T-helper 1 cell treated with Interleukin-12 subunit alpha and Interleukin-12 subunit beta and Interleukin-4 antibody, amounts not matched to agents 30 μg/mL and 1 μg/mL, for 36 hours (primary cell): ENCODE results near the gene CLEC3B.
A peak's percentile ranks its signal among the peaks of the same experiment; 100 is the strongest.

Experiments
- H3K27ac Mint-ChIP-seq: one replicate; pipeline ENCODE4 v1.8.0; 2021; ENCODE audit warnings: mild to moderate bottlenecking, mixed read lengths
- H3K27me3 Mint-ChIP-seq: one replicate; pipeline ENCODE4 v1.8.0; 2021; ENCODE audit warnings: low read depth, mixed read lengths
- H3K36me3 Mint-ChIP-seq: one replicate; pipeline ENCODE4 v1.8.0; 2021; ENCODE audit warnings: low read depth, mixed read lengths
- H3K4me1 Mint-ChIP-seq: one replicate; pipeline ENCODE4 v1.8.0; 2021; ENCODE audit warnings: low read depth, mixed read lengths
- H3K4me3 Mint-ChIP-seq: one replicate; pipeline ENCODE4 v1.8.0; 2021; ENCODE audit warnings: mild to moderate bottlenecking, moderate library complexity, mixed read lengths
- H3K9me3 Mint-ChIP-seq: one replicate; pipeline ENCODE4 v1.8.0; 2021; ENCODE audit warnings: mixed read lengths

The CLEC3B gene

DNA sequence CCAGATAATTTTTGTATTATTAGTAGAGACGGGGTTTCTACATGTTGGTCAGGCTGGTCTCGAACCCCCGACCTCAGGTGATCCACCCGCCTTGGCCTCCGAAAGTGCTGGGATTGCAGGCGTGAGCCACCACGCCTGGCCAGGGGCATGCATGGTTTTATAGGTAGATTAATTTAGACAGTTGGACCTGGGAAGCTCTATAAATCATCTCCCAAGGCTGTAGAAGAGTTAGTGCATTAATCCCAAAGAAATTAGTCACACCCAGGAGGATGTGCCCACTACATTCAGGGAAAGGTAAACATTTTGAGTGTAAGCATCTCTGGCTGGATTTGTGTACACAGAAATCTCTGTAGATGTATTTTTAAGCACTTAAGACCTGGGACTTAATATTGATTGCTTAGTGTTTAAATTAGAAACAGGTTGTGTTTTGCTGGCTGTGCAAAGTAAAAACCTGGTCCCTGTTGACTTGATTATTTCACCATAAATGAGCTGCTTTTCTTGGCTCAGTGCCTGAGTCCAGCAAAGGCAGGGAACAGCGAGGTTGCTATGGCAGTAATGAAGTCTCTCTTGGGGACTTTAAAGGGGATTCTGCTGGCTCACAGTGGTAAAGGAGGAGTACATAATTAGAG is 30.8 kb upstream of the CLEC3B start:
- no peaks in the 10 kb centered on the region for H3K9me3 Mint-ChIP-seq
- H3K4me3 Mint-ChIP-seq: no peak overlapping the region
- H3K4me1 Mint-ChIP-seq: peaks cover 19% of the 10 kb centered on the region
- H3K27me3 Mint-ChIP-seq: no peaks in the 10 kb centered on the region
- H3K27ac Mint-ChIP-seq: no peak overlapping the region
- H3K36me3 Mint-ChIP-seq: peaks cover 45% of the 10 kb centered on the region

DNA sequence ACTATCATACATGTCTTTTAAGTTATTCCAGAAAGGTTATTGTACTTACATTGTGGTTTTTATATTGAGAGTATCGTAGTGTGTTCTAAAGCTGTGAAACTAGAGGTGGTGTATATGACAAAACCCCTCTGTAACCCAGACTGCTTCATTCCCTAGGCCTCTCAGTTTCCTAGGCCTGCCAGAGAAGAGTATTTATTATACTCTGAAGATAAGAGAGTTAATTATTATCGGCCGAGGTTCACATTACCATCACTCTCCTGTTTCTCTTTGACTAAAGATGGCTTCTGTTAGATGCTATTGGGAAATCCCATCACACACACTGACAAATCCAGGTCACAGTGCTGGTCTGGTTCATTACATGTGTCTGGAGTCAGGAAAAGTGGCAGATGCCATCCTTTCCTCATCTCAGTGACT is 29.5 kb upstream of the CLEC3B start:
- Mint-ChIP-seq H3K27ac (no peak overlapping the region), H3K9me3 (no peaks in the 10 kb centered on the region), H3K36me3 (peaks cover 45% of the 10 kb centered on the region), H3K4me3 (no peak overlapping the region), H3K27me3 (no peaks in the 10 kb centered on the region), H3K4me1 (peaks cover 14% of the 10 kb centered on the region)

DNA sequence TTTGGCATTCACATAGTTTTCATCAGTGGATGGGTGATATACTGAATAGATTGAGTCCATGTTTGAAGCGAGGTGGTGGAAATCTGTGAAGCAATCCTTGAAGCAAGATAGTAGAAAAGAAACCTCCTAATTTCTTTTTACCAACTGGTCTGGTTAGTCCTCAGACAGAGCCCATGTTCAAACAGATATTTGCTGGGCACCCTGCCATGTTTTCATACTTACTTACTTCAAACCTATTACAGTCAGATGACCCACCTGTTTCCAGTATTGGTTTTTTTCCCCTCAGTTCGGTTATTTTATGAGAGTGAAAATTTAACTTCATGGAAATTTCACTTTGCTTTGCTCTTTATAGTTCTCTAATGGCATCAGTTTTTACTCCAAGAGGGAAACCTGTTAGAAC is 26.3 kb upstream of the CLEC3B start:
- no peak overlapping the region for H3K27ac Mint-ChIP-seq
- H3K27me3 Mint-ChIP-seq: no peaks in the 10 kb centered on the region
- peaks cover 2% of the 10 kb centered on the region for H3K9me3 Mint-ChIP-seq
- H3K36me3 Mint-ChIP-seq: peaks cover 48% of the 10 kb centered on the region
- H3K4me1 Mint-ChIP-seq: peaks cover 10% of the 10 kb centered on the region
- H3K4me3 Mint-ChIP-seq: no peak overlapping the region

DNA sequence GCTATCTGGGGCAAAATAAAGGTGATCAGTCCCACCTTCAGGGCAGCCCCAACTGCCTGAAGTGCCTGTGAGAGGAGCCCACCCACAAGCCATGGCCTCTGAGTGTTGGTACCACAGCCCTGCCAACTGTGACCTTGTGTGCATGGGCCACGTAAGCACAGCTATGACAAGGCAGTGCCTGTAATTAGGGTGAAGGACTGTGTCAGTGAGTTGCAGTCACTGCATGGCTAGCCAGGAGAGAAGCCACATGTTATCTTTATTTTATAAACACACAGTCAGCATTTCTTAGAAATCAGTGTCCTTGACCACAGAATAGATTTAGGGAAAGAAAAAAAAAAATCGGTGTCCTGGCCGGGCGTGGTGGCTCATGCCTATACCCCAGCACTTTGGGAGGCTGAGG is 25.3 kb upstream of the CLEC3B start:
- Mint-ChIP-seq H3K36me3 (peaks cover 58% of the 10 kb centered on the region), H3K4me1 (peaks cover 17% of the 10 kb centered on the region), H3K4me3 (no peak overlapping the region), H3K27me3 (no peaks in the 10 kb centered on the region), H3K27ac (no peak overlapping the region), H3K9me3 (peaks cover 5% of the 10 kb centered on the region)

DNA sequence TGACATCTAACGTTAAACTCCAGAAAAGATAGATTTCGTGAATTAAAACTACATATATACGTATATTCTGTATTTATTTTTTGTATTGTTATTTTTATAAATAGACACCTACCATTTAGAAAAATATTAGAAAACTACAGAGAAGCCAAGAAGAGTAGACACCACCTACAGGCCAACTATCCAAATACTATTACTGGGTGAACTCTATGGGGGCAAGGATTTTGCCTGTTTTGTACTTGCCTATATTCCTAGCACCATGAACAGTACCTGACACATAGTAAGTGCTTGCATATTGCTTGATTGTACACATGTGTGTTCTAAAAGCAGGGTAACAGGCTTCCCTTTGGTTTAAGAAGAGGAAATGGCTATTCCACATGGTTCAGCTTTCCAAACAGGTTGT is 24.4 kb upstream of the CLEC3B start:
- Mint-ChIP-seq H3K27me3 (no peaks in the 10 kb centered on the region), H3K4me3 (no peak overlapping the region), H3K9me3 (peaks cover 5% of the 10 kb centered on the region), H3K4me1 (peaks cover 17% of the 10 kb centered on the region), H3K27ac (no peak overlapping the region), H3K36me3 (peaks cover 58% of the 10 kb centered on the region)

DNA sequence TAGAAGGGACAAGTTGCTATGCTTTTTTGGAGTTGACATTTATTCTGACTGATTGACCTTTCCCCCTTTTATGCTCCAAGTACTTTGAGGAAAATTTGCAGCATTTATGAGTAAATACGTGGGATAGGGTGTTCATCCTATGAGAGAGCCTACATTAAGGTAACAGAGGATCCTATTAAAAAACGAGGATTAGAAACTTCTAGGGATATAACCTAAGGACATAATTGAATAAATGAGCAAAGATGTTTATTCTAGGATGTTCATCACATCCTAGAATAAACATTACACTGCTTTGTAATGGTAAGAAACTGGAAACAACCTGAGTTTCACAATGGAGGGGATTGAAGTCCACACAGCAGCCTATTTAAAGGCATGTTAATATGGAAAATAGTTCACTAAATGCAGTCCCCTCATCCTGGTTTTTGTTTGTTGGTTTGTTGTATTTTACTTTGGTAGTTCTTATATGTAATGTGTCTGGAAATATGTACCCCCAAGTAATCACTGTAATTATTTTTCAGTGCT is 23.9 kb upstream of the CLEC3B start:
- Mint-ChIP-seq H3K27me3 (no peaks in the 10 kb centered on the region), H3K4me1 (peaks cover 17% of the 10 kb centered on the region), H3K9me3 (peaks cover 5% of the 10 kb centered on the region), H3K27ac (no peak overlapping the region), H3K4me3 (no peak overlapping the region), H3K36me3 (peaks cover 58% of the 10 kb centered on the region)

DNA sequence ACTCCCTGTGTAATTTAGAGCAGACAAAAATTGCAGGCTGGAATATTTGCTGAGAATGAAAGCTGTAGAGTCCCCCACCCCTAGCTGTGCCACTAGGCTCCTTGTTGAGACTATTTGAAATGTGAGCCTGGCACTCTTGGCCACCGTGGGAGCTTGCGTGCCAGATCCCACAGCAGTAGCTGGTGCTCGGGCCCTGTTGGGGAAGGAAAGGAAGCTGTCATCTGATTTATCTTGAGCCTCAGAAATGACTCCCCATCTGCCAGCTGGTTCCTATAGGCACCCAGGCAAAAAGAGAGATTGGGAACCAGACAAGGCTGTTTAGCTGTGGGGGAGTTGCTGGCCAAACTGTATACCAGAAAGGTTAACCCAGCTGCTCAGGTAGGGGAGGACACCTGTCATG is 23.4 kb upstream of the CLEC3B start:
- peaks cover 59% of the 10 kb centered on the region for H3K36me3 Mint-ChIP-seq
- H3K4me1 Mint-ChIP-seq: peaks cover 17% of the 10 kb centered on the region
- H3K4me3 Mint-ChIP-seq: no peak overlapping the region
- H3K27ac Mint-ChIP-seq: no peak overlapping the region
- H3K9me3 Mint-ChIP-seq: peaks cover 5% of the 10 kb centered on the region
- H3K27me3 Mint-ChIP-seq: no peaks in the 10 kb centered on the region

DNA sequence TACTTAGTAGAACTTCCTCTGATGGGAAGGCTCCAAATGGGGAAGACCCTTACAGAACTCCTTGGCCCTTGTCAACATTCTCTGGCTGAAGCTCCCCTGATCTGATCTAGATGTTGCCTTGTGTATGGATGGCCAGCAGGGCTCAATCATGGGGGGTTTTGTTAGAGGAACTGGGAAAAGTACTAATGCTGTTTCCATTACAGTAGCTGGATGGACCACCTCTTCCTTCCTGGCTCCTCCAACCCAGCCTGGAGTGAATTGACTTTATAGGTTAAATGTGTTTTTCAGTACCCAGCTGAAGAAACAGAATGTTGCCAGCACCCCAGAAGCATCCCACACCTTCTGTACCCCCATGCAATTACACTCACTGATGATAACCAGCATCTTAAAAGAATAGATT is 22.7 kb upstream of the CLEC3B start:
- Mint-ChIP-seq H3K36me3 (peaks cover 59% of the 10 kb centered on the region), H3K27ac (no peak overlapping the region), H3K4me3 (no peak overlapping the region)

DNA sequence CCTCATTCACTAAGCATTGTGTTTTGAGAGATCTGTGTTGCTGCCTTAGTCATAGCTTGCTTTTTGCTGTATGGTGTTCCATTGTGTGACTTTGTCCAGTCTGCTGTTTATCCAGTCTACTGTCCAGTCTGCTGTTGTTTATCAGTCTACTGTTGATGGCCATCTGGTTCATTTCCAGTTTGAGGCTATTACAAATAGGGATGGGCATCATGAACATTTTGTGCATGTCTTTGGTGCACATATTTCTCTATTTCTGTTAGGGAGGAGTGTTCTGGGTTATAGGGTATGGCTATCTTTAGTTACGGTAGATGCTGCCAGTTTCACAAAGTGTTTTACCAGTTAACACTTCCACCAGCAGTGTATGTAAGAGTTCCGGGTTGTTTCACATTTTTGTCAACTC is 22.2 kb upstream of the CLEC3B start:
- peaks cover 5% of the 10 kb centered on the region for H3K9me3 Mint-ChIP-seq
- H3K4me1 Mint-ChIP-seq: peaks cover 19% of the 10 kb centered on the region
- H3K4me3 Mint-ChIP-seq: no peak overlapping the region
- no peak overlapping the region for H3K27ac Mint-ChIP-seq
- no peaks in the 10 kb centered on the region for H3K27me3 Mint-ChIP-seq
- peaks cover 57% of the 10 kb centered on the region for H3K36me3 Mint-ChIP-seq

More for the DNA sequence above, 22.7 kb upstream of the CLEC3B start:
- H3K4me1 Mint-ChIP-seq: peaks cover 19% of the 10 kb centered on the region
- no peaks in the 10 kb centered on the region for H3K27me3 Mint-ChIP-seq
- peaks cover 5% of the 10 kb centered on the region for H3K9me3 Mint-ChIP-seq

DNA sequence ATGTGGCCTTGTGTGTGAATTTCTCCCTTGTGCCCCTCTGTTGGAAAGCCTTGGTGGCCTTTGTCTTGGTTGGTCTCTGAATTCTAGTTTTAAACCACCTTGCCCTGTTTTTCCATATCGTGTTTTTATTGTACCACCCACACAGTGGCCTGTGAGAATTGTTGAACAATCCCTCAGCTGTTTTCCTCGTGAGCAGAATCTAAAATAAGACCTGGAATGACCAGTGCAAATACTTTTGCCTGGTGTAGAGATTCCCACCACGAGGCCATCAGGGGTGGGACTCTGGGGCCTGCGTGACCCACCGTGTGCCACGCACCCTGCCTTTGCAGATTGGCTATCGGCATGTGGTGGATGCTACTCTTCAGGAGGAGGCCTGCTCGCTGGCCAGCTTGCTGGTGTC is 19.0 kb upstream of the CLEC3B start:
- H3K36me3 Mint-ChIP-seq: peaks cover 45% of the 10 kb centered on the region
- peaks cover 22% of the 10 kb centered on the region for H3K4me1 Mint-ChIP-seq
- H3K27ac Mint-ChIP-seq: no peak overlapping the region
- H3K27me3 Mint-ChIP-seq: no peaks in the 10 kb centered on the region
- peak overlapping the region; percentile 5 for H3K4me3 Mint-ChIP-seq
- H3K9me3 Mint-ChIP-seq: peaks cover 5% of the 10 kb centered on the region

DNA sequence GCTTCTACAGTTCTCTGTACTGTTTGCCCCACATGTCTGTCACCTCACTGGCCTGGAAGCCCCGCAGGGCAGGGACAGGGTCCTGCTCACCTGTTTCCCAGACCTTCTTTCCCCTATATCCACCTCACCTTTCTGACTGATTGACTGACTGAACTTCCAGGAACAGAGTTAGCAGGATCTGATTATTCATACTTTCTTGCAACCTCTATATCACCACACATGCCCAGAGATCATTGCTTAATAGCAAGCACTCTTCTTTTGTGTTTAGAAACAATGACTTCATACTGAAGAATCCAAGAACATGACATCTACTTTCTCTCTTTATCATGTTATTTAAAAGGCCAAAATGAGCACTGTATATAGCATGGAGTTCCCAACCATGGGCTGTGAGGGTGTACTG is 18.0 kb upstream of the CLEC3B start:
- Mint-ChIP-seq H3K4me3 (no peak overlapping the region), H3K36me3 (peaks cover 40% of the 10 kb centered on the region), H3K27ac (no peak overlapping the region), H3K4me1 (peaks cover 23% of the 10 kb centered on the region), H3K27me3 (no peaks in the 10 kb centered on the region), H3K9me3 (peaks cover 5% of the 10 kb centered on the region)

DNA sequence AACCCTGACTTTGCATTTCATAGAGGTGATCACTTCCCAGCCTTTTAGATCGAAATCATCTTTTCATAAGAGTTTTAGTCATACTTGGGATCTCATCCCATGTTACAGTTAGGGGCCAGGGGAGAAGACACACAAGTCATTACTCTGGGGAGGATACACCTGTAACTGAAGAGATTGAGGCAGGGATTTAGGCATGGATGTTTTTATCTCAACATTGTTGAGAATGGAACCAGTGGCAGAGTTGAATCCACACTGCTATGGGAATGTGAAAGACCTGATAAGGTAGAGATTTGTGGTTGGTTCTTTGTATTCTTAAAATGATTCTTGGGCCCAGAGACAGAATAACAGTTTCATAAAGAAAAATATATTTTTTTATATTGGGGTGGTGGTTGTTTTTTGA is 16.2 kb upstream of the CLEC3B start:
- H3K9me3 Mint-ChIP-seq: peaks cover 2% of the 10 kb centered on the region
- no peaks in the 10 kb centered on the region for H3K27me3 Mint-ChIP-seq
- H3K4me3 Mint-ChIP-seq: no peak overlapping the region
- H3K36me3 Mint-ChIP-seq: peaks cover 28% of the 10 kb centered on the region
- peaks cover 15% of the 10 kb centered on the region for H3K4me1 Mint-ChIP-seq
- peak overlapping the region; percentile 31 for H3K27ac Mint-ChIP-seq

DNA sequence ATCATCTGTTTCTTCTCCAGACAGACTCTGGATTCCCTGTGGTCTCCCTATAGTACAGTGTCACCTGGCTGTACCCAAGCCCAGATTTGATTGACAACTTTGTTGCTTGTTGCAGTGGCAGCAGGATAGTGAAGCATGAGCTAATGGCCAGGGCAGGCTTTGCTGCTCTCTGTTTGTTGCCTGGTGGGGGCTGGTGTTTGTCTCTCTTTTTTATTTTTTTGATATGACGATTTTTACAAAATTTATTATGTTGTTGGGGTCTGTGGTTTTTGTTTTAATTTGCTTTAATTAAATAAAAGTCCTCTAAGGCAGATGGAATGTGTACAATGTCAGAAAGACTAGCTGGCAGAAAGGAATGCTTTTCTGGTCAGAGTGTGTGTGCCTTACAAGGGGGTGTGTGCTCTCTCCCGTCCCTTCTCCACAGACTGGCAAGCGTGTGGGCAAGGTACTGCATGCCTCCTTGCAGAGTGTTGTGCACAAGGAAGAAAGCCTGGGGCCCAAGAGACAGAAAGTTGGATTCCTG is 15.2 kb upstream of the CLEC3B start:
- Mint-ChIP-seq H3K27me3 (no peaks in the 10 kb centered on the region), H3K4me3 (no peak overlapping the region), H3K9me3 (no peaks in the 10 kb centered on the region), H3K4me1 (peaks cover 6% of the 10 kb centered on the region), H3K27ac (no peak overlapping the region), H3K36me3 (peaks cover 19% of the 10 kb centered on the region)

DNA sequence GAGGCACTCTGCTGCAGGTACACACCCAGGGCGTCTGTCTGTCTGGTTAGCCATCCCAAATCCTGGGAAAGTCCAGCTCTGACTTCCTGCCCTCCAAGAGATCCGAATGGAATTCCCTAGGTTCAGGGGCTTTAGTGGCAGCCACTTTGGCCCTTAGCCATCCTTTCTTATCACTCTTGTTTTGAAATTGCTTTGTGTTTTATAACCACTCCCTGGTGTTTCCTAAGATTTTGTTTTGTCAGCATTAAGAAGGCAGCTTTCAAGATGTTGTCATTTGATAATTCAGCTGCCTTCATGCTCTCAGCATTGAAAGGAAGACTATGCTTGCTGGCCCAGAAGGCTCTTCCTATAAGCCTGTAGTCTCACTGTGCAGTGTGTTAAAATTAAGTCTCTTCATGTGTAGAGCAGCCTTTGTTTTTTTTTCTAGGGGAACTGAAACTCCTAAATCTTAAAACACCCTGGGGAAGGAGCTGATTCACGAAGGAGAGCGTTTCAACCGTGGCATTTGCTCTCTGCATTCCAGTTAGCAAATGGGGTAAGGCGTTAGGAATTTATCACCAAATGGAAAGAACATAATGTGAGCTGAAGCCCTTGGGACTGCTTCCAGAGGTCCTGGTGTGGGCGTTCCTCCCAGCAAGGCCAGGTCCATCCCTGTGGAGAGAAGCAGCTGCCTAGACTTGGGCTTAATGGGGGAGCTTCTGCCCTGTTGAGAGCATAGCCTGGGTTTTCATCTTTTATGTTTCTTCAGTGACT is 14.2 kb upstream of the CLEC3B start:
- Mint-ChIP-seq H3K9me3 (no peaks in the 10 kb centered on the region), H3K4me1 (peaks cover 6% of the 10 kb centered on the region), H3K27me3 (no peaks in the 10 kb centered on the region), H3K27ac (peak overlapping the region; percentile 46), H3K4me3 (no peak overlapping the region), H3K36me3 (peaks cover 18% of the 10 kb centered on the region)

DNA sequence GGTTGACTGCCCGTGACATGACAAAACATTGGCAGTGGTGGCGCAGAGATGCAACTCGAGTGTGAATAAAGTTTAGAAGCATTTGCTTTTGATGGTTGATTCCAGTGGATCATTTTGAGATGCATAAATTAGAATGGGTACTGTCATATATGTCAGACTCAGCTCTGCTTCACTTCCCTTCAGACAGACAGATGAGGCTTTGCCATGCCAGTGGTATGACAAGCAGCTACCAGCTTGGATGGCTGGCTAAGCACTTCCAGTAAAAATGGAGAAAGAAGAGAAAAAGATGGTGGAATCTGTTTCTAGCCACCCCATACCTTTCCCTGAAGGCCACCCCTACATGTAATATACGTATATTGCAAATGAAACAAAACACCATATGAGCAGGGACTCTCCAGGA is 13.5 kb upstream of the CLEC3B start:
- Mint-ChIP-seq H3K36me3 (peaks cover 14% of the 10 kb centered on the region), H3K4me3 (no peak overlapping the region), H3K4me1 (peaks cover 6% of the 10 kb centered on the region), H3K9me3 (no peaks in the 10 kb centered on the region), H3K27me3 (no peaks in the 10 kb centered on the region), H3K27ac (no peak overlapping the region)
